NCI-H187 (cell line): Measurements from ENCODE around the gene LIN37.
"Not testable (repeated sequence)": the region's sequence is repeated elsewhere in the genome, so short reads cannot be mapped to it uniquely, and the experiment has no call there.

Source experiments
- DNase-seq, 2 experiments: peaks; one replicate each; lab custom pipeline; 2025; lab: John Stamatoyannopoulos, UW

LIN37 gene

GRCh38 chr19:35719402-35720162 is 28.8 kb upstream of the LIN37 start:
- no peak for DNase-seq

GRCh38 chr19:35720163-35720524 is 28.2 kb upstream of the LIN37 start:
- no peak for DNase-seq

- no peak for DNase-seq
These were observed 27.7 kb upstream of the LIN37 start for GRCh38 chr19:35720648-35721047.

- DNase-seq: no peak
These were observed 27.0 kb upstream of the LIN37 start for GRCh38 chr19:35721374-35721773.

- no peak for DNase-seq
These were observed 25.9 kb upstream of the LIN37 start for GRCh38 chr19:35722461-35722860.

GRCh38 chr19:35722897-35723296 is 25.5 kb upstream of the LIN37 start:
- DNase-seq: no peak

GRCh38 chr19:35723671-35724070 is 24.7 kb upstream of the LIN37 start:
- DNase-seq: no peak

- DNase-seq: not testable (repeated sequence)
These were observed 24.2 kb upstream of the LIN37 start for GRCh38 chr19:35724132-35724531.

- DNase-seq: no peak
These were observed 23.8 kb upstream of the LIN37 start for GRCh38 chr19:35724560-35724959.

- DNase-seq: no peak
These were observed 23.0 kb upstream of the LIN37 start for GRCh38 chr19:35725216-35725861.

- DNase-seq: no peak
These were observed 21.1 kb upstream of the LIN37 start for GRCh38 chr19:35727053-35727955.

GRCh38 chr19:35727956-35728706 is 20.2 kb upstream of the LIN37 start:
- no peak for DNase-seq

GRCh38 chr19:35729021-35729420 is 19.4 kb upstream of the LIN37 start:
- DNase-seq: no peak

GRCh38 chr19:35729763-35730162 is 18.6 kb upstream of the LIN37 start:
- DNase-seq: no peak

GRCh38 chr19:35730326-35730725 is 18.1 kb upstream of the LIN37 start:
- no peak for DNase-seq

- DNase-seq: no peak
These were observed 17.0 kb upstream of the LIN37 start for GRCh38 chr19:35731353-35731752.

- no peak for DNase-seq
These were observed 16.5 kb upstream of the LIN37 start for GRCh38 chr19:35731779-35732405.

GRCh38 chr19:35732540-35733179 is 15.7 kb upstream of the LIN37 start:
- DNase-seq: no peak

GRCh38 chr19:35733180-35734125 is 14.9 kb upstream of the LIN37 start:
- DNase-seq: no peak

- no peak for DNase-seq
These were observed 14.1 kb upstream of the LIN37 start for GRCh38 chr19:35734273-35734672.
